ENCODE results near the gene ZBED2. TPM values are rescaled to one million over a fixed set of nuclear protein-coding genes. Genes with fewer than 3 reads are reported as not detected.

Gene ZBED2
- total RNA-seq, 1 donor from 2014 or later = not detected

DNA sequence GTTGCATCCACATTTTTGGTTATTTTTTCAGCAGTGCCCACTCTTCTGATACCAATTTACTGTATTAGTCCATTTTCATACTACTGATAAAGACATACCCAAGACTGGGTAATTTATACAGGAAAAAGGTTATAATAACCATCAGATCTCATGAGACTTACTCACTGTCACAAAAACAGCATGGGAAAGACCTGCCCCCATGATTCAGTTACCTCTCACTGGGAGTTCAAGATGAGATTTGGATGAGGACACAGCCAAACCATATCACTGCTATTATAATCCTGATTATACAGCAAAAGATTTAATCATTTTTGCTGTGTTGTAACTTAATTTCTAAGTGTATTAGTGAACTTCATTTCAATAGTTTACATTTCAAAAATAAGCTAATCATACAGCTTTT lies 6.6 kb downstream of the ZBED2 start:
- H3K4me1 Mint-ChIP-seq (ENCODE audit: low read depth, unreplicated experiment) = no peaks in the 10 kb centered on the region
- peaks cover 2% of the 10 kb centered on the region for H3K9me3 Mint-ChIP-seq (ENCODE audit: unreplicated experiment)
- DNase-seq = no peak
- no peak overlapping the region for H3K27ac Mint-ChIP-seq (ENCODE audit: unreplicated experiment)
- peaks cover 4% of the 10 kb centered on the region for H3K36me3 Mint-ChIP-seq (ENCODE audit: unreplicated experiment)
- H3K4me3 Mint-ChIP-seq (ENCODE audit: unreplicated experiment) = no peak overlapping the region
- no peaks in the 10 kb centered on the region for H3K27me3 Mint-ChIP-seq (ENCODE audit: unreplicated experiment)
- TF ChIP-seq, protein P1, sequence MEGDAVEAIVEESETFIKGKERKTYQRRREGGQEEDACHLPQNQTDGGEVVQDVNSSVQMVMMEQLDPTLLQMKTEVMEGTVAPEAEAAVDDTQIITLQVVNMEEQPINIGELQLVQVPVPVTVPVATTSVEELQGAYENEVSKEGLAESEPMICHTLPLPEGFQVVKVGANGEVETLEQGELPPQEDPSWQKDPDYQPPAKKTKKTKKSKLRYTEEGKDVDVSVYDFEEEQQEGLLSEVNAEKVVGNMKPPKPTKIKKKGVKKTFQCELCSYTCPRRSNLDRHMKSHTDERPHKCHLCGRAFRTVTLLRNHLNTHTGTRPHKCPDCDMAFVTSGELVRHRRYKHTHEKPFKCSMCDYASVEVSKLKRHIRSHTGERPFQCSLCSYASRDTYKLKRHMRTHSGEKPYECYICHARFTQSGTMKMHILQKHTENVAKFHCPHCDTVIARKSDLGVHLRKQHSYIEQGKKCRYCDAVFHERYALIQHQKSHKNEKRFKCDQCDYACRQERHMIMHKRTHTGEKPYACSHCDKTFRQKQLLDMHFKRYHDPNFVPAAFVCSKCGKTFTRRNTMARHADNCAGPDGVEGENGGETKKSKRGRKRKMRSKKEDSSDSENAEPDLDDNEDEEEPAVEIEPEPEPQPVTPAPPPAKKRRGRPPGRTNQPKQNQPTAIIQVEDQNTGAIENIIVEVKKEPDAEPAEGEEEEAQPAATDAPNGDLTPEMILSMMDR (IDR thresholded peaks at IDR 0.05; ENCODE audit: partially characterized antibody, unreplicated experiment) = no peak

DNA sequence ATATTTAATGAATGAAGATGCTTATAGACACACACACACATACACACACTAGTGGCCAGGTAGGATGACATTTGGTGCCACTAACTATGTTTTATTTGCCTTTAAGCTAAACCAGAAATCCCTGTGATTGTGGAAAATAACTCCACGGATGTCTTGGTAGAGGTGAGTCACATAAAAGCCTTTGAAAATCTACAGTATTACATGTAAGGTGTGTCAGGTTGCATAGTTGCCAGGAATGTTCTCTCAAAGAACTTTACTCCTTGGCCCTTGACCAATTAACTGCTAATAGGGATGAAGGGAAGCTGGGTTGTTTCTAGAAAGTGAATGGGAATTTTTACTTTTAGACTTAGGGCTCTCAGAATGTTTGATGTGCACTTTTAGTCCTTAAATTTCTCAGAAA lies 9.9 kb downstream of the ZBED2 start:
- Mint-ChIP-seq H3K27ac (ENCODE audit: unreplicated experiment) (no peak overlapping the region), H3K4me3 (ENCODE audit: unreplicated experiment) (no peak overlapping the region), H3K9me3 (ENCODE audit: unreplicated experiment) (peaks cover 2% of the 10 kb centered on the region), H3K36me3 (ENCODE audit: unreplicated experiment) (peaks cover 4% of the 10 kb centered on the region), H3K4me1 (ENCODE audit: low read depth, unreplicated experiment) (no peaks in the 10 kb centered on the region), H3K27me3 (ENCODE audit: unreplicated experiment) (no peaks in the 10 kb centered on the region)
- TF ChIP-seq, protein P1 (IDR thresholded peaks at IDR 0.05; ENCODE audit: partially characterized antibody, unreplicated experiment) = no peak
- DNase-seq = no peak

DNA sequence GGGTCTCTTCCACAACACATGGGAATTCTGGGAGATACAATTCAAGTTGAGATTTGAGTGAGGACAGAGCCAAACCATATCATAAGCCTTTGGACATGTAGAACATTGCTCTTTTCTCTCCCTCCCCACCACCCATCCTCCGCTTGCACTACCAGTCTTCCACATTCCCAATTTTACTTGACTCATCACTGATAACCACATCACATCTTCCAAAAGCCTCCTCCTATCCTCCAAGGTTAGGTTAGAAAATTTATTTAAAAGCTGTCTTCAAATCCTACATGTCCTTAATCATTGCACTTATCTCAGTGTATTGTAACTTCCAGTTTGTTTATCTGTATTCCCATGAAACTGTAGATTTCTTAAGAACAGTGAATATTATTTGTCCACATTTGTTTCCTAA lies 10.4 kb downstream of the ZBED2 start:
- H3K4me3 Mint-ChIP-seq (ENCODE audit: unreplicated experiment) = no peak overlapping the region

DNA sequence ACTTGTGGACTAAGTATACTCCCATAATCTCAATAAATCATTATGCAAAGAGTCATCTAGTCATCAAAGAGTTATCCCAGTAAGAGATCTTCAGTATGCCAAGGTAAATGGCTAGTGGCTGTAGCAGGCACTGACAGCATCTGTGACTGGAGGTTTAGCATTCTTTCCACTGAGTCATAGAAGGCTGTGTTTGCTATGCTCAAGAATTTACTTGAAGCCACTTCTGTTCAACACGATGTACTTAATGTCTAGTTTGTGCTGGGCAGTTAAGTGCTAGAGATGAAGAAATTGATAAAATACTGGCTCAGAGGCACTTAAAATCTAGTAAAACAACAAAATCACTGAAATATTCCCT lies 13.0 kb downstream of the ZBED2 start:
- Mint-ChIP-seq H3K27ac (ENCODE audit: unreplicated experiment) (no peak overlapping the region), H3K4me1 (ENCODE audit: low read depth, unreplicated experiment) (no peaks in the 10 kb centered on the region), H3K9me3 (ENCODE audit: unreplicated experiment) (peaks cover 2% of the 10 kb centered on the region), H3K4me3 (ENCODE audit: unreplicated experiment) (no peak overlapping the region), H3K27me3 (ENCODE audit: unreplicated experiment) (no peaks in the 10 kb centered on the region), H3K36me3 (ENCODE audit: unreplicated experiment) (peaks cover 4% of the 10 kb centered on the region)
- DNase-seq = no peak
- TF ChIP-seq, protein P1 (IDR thresholded peaks at IDR 0.05; ENCODE audit: partially characterized antibody, unreplicated experiment) = no peak

More for the DNA sequence above, 10.4 kb downstream of the ZBED2 start:
- H3K27ac Mint-ChIP-seq (ENCODE audit: unreplicated experiment) = no peak overlapping the region
- H3K9me3 Mint-ChIP-seq (ENCODE audit: unreplicated experiment) = peaks cover 2% of the 10 kb centered on the region
- peaks cover 4% of the 10 kb centered on the region for H3K36me3 Mint-ChIP-seq (ENCODE audit: unreplicated experiment)
- TF ChIP-seq, protein P1 (IDR thresholded peaks at IDR 0.05; ENCODE audit: partially characterized antibody, unreplicated experiment) = no peak
- no peak for DNase-seq
- H3K27me3 Mint-ChIP-seq (ENCODE audit: unreplicated experiment) = no peaks in the 10 kb centered on the region
- H3K4me1 Mint-ChIP-seq (ENCODE audit: low read depth, unreplicated experiment) = no peaks in the 10 kb centered on the region

DNA sequence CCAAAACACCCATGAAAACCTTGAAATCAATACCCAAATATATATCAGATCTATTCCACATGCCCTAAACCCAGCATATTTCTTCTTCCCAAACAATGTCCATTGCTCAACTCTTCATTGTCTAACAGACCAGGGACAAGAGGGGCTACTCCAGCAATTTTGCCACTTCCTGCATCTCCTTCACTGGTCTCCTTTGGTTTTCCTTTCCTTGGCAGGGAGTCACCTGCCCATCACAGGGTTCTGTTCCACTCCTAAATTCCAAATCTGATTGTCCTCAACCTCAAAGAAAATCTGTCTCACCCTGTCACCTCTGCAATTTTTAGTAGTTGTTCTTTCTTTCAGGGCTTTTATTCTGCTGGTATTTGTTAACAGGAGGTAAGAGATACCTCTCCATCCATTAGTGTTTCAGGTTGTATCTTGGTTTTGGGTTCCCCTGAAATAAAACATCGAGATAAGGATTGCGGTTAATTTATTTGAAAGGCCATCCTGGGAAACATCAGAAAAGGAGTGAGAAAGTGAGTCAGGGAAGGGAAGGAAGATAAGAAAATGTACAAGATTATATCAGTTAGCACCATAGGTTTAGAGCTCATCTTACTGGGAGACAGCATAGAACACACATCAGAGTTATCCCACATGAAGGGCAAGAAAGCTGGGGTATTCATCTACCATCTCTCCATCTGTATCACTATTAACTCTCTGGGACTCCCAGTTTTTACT lies 13.6 kb downstream of the ZBED2 start:
- no peaks in the 10 kb centered on the region for H3K4me1 Mint-ChIP-seq (ENCODE audit: low read depth, unreplicated experiment)
- peaks cover 4% of the 10 kb centered on the region for H3K36me3 Mint-ChIP-seq (ENCODE audit: unreplicated experiment)
- no peaks in the 10 kb centered on the region for H3K27me3 Mint-ChIP-seq (ENCODE audit: unreplicated experiment)
- peaks cover 2% of the 10 kb centered on the region for H3K9me3 Mint-ChIP-seq (ENCODE audit: unreplicated experiment)
- no peak overlapping the region for H3K27ac Mint-ChIP-seq (ENCODE audit: unreplicated experiment)
- TF ChIP-seq, protein P1 (IDR thresholded peaks at IDR 0.05; ENCODE audit: partially characterized antibody, unreplicated experiment) = no peak
- no peak overlapping the region for H3K4me3 Mint-ChIP-seq (ENCODE audit: unreplicated experiment)
- DNase-seq = no peak
